DND-41 (cell line): Measurements from ENCODE around the gene NUTF2.

ENCODE experiments used
- EZH2 ChIP-seq: IDR thresholded peaks from 3 replicates; pipeline ENCODE4 v1.6.1; 2012; ENCODE audit warnings: borderline replicate concordance, low read depth, mild to moderate bottlenecking, moderate library complexity, low read length, inconsistent platforms; ENCODE audit not compliant: severe bottlenecking
- TF ChIP-seq, protein P1 (sequence below): IDR thresholded peaks from 2 replicates; pipeline ENCODE4 v1.5.1; 2012; ENCODE audit warnings: borderline replicate concordance, low read length, moderate library complexity, mild to moderate bottlenecking; ENCODE audit not compliant: poor library complexity, severe bottlenecking; ENCODE audit errors: extremely low read depth

DNA sequence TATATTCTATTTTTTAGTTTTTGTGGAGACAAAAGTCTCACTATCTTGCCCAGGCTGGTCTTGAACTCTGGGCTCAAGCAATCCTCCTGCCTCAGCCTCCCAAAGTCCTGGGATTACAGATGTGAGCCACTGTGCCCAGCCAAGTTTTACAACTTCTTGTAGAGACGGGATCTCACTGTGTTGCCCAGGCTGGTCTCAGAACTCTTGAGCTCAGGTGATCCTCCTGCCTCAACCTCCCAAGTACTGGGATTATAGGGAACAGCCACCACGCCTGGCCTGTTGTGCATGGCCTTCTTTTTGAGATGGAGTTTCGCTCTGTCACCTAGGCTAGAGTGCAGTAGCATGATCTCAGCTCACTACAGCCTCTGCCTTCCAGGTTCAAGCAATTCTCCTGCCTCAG is 6.9 kb downstream of the NUTF2 start:
- TF ChIP-seq EZH2: no peak
- TF ChIP-seq, protein P1, sequence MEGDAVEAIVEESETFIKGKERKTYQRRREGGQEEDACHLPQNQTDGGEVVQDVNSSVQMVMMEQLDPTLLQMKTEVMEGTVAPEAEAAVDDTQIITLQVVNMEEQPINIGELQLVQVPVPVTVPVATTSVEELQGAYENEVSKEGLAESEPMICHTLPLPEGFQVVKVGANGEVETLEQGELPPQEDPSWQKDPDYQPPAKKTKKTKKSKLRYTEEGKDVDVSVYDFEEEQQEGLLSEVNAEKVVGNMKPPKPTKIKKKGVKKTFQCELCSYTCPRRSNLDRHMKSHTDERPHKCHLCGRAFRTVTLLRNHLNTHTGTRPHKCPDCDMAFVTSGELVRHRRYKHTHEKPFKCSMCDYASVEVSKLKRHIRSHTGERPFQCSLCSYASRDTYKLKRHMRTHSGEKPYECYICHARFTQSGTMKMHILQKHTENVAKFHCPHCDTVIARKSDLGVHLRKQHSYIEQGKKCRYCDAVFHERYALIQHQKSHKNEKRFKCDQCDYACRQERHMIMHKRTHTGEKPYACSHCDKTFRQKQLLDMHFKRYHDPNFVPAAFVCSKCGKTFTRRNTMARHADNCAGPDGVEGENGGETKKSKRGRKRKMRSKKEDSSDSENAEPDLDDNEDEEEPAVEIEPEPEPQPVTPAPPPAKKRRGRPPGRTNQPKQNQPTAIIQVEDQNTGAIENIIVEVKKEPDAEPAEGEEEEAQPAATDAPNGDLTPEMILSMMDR: no peak
